Skin of body (tissue), 2 donors: Measurements from ENCODE around the gene RHOG. TPM values are rescaled to one million over a fixed set of nuclear protein-coding genes. Genes with fewer than 3 reads are reported as not detected.

ENCODE experiments used
- DNase-seq: peaks from one replicate; lab custom pipeline; 2025; lab: John Stamatoyannopoulos, UW
- total RNA-seq: library from RNA; depleted of rRNA; stranded (reverse); fragments of >200 nt; gene quantifications from one replicate; pipeline ENCODE4 v1.2.3, GENCODE V29; 2014

Gene RHOG
- total RNA-seq, 1 donor from 2014 or later = 7.6 TPM

- DNase-seq = no peak
Measured at GRCh38 chr11:3859373-3859881, 18.7 kb upstream of the RHOG start.

GRCh38 chr11:3857628-3858027 is 16.9 kb upstream of the RHOG start:
- no peak for DNase-seq

GRCh38 chr11:3856856-3857553 is 16.2 kb upstream of the RHOG start:
- DNase-seq = no peak

- no peak for DNase-seq
Measured at GRCh38 chr11:3855808-3856491, 15.2 kb upstream of the RHOG start.

- DNase-seq = peak; percentile 96
Measured at GRCh38 chr11:3854977-3855807, 14.4 kb upstream of the RHOG start, which contains the start of gene STIM1. Gene STIM1, plus strand, starts transcription at chr11:3855664. Its CDS starts 607 bp downstream, at chr11:3856271.

- DNase-seq = no peak
Measured at GRCh38 chr11:3854660-3854976, 13.9 kb upstream of the RHOG start.

GRCh38 chr11:3853899-3854659 is 13.3 kb upstream of the RHOG start:
- no peak for DNase-seq

GRCh38 chr11:3853545-3853842 is 12.7 kb upstream of the RHOG start:
- no peak for DNase-seq

- no peak for DNase-seq
Measured at GRCh38 chr11:3849297-3849874, 8.6 kb upstream of the RHOG start.

- no peak for DNase-seq
Measured at GRCh38 chr11:3845670-3846069, 4.9 kb upstream of the RHOG start.

- no peak for DNase-seq
Measured at GRCh38 chr11:3845246-3845645, 4.5 kb upstream of the RHOG start.

GRCh38 chr11:3843326-3843725 is 2.6 kb upstream of the RHOG start:
- DNase-seq = no peak

GRCh38 chr11:3841426-3842350 is 929 bp upstream of the RHOG start:
- peak; percentile 89 for DNase-seq

GRCh38 chr11:3840004-3840869 is 522 bp downstream of the RHOG start:
- DNase-seq = no peak

- no peak for DNase-seq
Measured at GRCh38 chr11:3838504-3838903, 2.3 kb downstream of the RHOG start.

GRCh38 chr11:3837793-3838192 is 3.0 kb downstream of the RHOG start:
- DNase-seq = no peak

- DNase-seq = no peak
Measured at GRCh38 chr11:3836903-3837302, 3.9 kb downstream of the RHOG start.

- DNase-seq = no peak
Measured at GRCh38 chr11:3835751-3836150, 5.0 kb downstream of the RHOG start.
